Measurements from ENCODE around the gene SIPA1L2. TPM values are rescaled to one million over a fixed set of nuclear protein-coding genes. Genes with fewer than 3 reads are reported as not detected.

SIPA1L2 gene
- total RNA-seq, 1 donor from 2014 or later: 14.9 TPM

DNA sequence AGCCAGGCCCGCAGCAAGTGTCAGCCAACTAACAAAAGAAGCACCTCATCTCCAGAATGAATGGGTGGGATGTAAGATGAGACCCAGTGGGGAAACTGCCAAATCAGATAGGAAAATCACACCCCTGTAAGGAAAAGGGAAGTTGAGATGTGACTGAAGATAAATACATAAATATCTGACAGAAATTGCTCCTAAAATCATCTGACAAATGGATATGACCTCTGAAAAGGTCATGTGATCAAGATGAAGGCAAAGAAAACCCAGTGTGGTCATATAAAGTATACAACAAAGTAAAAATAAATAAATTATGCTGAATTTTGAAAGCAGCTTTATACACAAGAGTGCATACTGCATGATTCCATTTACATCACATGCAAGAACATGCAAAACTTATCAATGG, 12.7 kb downstream of the SIPA1L2 start:
- Mint-ChIP-seq H3K4me3 (ENCODE audit: unreplicated experiment) (no peak overlapping the region), H3K9me3 (ENCODE audit: unreplicated experiment) (no peaks in the 10 kb centered on the region), H3K4me1 (ENCODE audit: low read depth, unreplicated experiment) (peaks cover 38% of the 10 kb centered on the region), H3K27ac (ENCODE audit: unreplicated experiment) (no peak overlapping the region), H3K27me3 (ENCODE audit: low read depth, unreplicated experiment) (no peaks in the 10 kb centered on the region), H3K36me3 (ENCODE audit: low read depth, unreplicated experiment) (no peaks in the 10 kb centered on the region)
- Histone ChIP-seq H3K9ac (ENCODE audit: low read length) (no peak overlapping the region), H3K36me3 (ENCODE audit: insufficient read depth, low read length) (no peaks in the 10 kb centered on the region), H4K20me1 (ENCODE audit: insufficient read depth, low read length) (peaks cover 15% of the 10 kb centered on the region), H3K27ac (ENCODE audit: low read depth, low read length) (no peak overlapping the region), H3K27me3 (ENCODE audit: insufficient read depth, low read length) (no peaks in the 10 kb centered on the region), H3K9me3 (ENCODE audit: insufficient read depth, low read depth, low read length) (no peaks in the 10 kb centered on the region), H2AFZ (ENCODE audit: low read depth, low read length) (no peak overlapping the region), H3K4me1 (ENCODE audit: insufficient read depth, low read length) (peaks cover 28% of the 10 kb centered on the region), H3K4me3 (ENCODE audit: insufficient read depth, low read depth, low read length) (no peak overlapping the region), H3K79me2 (ENCODE audit: insufficient read depth, low read length) (peaks cover 35% of the 10 kb centered on the region), H3K4me2 (ENCODE audit: low read length) (no peak overlapping the region)
- TF ChIP-seq, protein P1, sequence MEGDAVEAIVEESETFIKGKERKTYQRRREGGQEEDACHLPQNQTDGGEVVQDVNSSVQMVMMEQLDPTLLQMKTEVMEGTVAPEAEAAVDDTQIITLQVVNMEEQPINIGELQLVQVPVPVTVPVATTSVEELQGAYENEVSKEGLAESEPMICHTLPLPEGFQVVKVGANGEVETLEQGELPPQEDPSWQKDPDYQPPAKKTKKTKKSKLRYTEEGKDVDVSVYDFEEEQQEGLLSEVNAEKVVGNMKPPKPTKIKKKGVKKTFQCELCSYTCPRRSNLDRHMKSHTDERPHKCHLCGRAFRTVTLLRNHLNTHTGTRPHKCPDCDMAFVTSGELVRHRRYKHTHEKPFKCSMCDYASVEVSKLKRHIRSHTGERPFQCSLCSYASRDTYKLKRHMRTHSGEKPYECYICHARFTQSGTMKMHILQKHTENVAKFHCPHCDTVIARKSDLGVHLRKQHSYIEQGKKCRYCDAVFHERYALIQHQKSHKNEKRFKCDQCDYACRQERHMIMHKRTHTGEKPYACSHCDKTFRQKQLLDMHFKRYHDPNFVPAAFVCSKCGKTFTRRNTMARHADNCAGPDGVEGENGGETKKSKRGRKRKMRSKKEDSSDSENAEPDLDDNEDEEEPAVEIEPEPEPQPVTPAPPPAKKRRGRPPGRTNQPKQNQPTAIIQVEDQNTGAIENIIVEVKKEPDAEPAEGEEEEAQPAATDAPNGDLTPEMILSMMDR (IDR thresholded peaks at IDR 0.05; ENCODE audit: insufficient read depth, low read depth, low read length): no peak
- no peak for TF ChIP-seq EZH2 (IDR thresholded peaks at IDR 0.05; ENCODE audit: insufficient read depth, low read length)
- DNase-seq (ENCODE audit: low read depth): no peak
- FAIRE-seq: no peak

DNA sequence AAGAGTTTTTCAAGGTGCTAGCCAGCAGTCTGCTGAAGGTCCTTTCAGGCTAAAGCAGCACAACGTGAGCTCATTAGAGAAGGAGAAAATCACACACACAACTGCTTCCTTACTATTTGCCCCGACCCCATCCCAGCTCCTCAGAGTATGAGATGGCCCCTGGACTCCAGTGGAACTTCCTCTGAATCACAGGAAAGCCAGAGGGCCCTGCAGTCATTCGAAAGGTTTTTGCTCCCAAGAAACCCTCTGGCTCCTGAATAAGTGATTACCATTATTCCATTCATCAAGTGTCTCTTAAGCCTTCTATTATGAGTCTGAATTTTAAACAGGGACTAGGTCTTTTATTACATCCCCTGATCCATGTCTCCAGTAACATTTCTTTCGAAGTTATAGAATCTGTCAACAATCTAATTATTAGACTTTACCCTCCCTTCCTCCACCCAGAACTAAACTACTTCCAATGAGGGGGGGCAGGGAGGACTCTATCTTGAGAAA, 14.6 kb downstream of the SIPA1L2 start:
- no peak for FAIRE-seq
- H3K4me1 Mint-ChIP-seq (ENCODE audit: low read depth, unreplicated experiment): peaks cover 29% of the 10 kb centered on the region
- Histone ChIP-seq H3K36me3 (ENCODE audit: insufficient read depth, low read length) (no peaks in the 10 kb centered on the region), H3K4me3 (ENCODE audit: insufficient read depth, low read depth, low read length) (no peak overlapping the region), H3K4me1 (ENCODE audit: insufficient read depth, low read length) (peaks cover 26% of the 10 kb centered on the region), H3K4me2 (ENCODE audit: low read length) (peak overlapping the region; percentile 5), H3K27ac (ENCODE audit: low read depth, low read length) (no peak overlapping the region), H4K20me1 (ENCODE audit: insufficient read depth, low read length) (peaks cover 13% of the 10 kb centered on the region), H3K27me3 (ENCODE audit: insufficient read depth, low read length) (peaks cover 5% of the 10 kb centered on the region), H3K79me2 (ENCODE audit: insufficient read depth, low read length) (peaks cover 25% of the 10 kb centered on the region), H3K9me3 (ENCODE audit: insufficient read depth, low read depth, low read length) (no peaks in the 10 kb centered on the region), H2AFZ (ENCODE audit: low read depth, low read length) (no peak overlapping the region), H3K9ac (ENCODE audit: low read length) (no peak overlapping the region)
- no peaks in the 10 kb centered on the region for H3K9me3 Mint-ChIP-seq (ENCODE audit: unreplicated experiment)
- H3K27me3 Mint-ChIP-seq (ENCODE audit: low read depth, unreplicated experiment): no peaks in the 10 kb centered on the region
- no peak overlapping the region for H3K4me3 Mint-ChIP-seq (ENCODE audit: unreplicated experiment)
- H3K27ac Mint-ChIP-seq (ENCODE audit: unreplicated experiment): no peak overlapping the region
- TF ChIP-seq EZH2 (IDR thresholded peaks at IDR 0.05; ENCODE audit: insufficient read depth, low read length): no peak
- TF ChIP-seq, protein P1 (IDR thresholded peaks at IDR 0.05; ENCODE audit: insufficient read depth, low read depth, low read length): no peak
- peak; percentile 10 for DNase-seq (ENCODE audit: low read depth)
- H3K36me3 Mint-ChIP-seq (ENCODE audit: low read depth, unreplicated experiment): peaks cover 2% of the 10 kb centered on the region

DNA sequence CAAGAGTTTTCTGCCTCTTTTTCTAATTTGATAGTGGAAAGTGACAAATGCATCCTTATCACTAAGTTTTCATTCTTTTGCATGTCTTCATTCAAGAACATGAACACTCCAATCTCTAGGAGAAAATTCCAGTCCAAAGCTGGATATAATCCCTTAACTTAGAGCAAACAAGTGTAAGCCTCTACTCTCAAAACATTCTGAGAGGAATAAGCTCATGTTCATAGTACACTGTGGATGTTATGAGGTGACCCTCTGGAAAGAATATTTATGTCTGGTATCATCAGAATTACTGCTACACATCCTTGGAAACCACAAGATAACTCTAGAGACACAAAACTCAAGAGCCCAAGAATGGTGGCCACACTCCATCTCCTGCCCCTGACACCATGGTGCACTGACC, 15.1 kb downstream of the SIPA1L2 start:
- no peak for TF ChIP-seq EZH2 (IDR thresholded peaks at IDR 0.05; ENCODE audit: insufficient read depth, low read length)
- TF ChIP-seq, protein P1 (IDR thresholded peaks at IDR 0.05; ENCODE audit: insufficient read depth, low read depth, low read length): no peak
- FAIRE-seq (no peak), DNase-seq (ENCODE audit: low read depth) (peak; percentile 23)
- H4K20me1 ChIP-seq (ENCODE audit: insufficient read depth, low read length): peaks cover 9% of the 10 kb centered on the region
- no peak overlapping the region for H3K27ac ChIP-seq (ENCODE audit: low read depth, low read length)
- no peak overlapping the region for H3K4me3 ChIP-seq (ENCODE audit: insufficient read depth, low read depth, low read length)
- Mint-ChIP-seq H3K9me3 (ENCODE audit: unreplicated experiment) (no peaks in the 10 kb centered on the region), H3K4me1 (ENCODE audit: low read depth, unreplicated experiment) (peaks cover 25% of the 10 kb centered on the region), H3K36me3 (ENCODE audit: low read depth, unreplicated experiment) (peaks cover 2% of the 10 kb centered on the region), H3K27me3 (ENCODE audit: low read depth, unreplicated experiment) (no peaks in the 10 kb centered on the region), H3K4me3 (ENCODE audit: unreplicated experiment) (no peak overlapping the region), H3K27ac (ENCODE audit: unreplicated experiment) (no peak overlapping the region)
- no peaks in the 10 kb centered on the region for H3K9me3 ChIP-seq (ENCODE audit: insufficient read depth, low read depth, low read length)
- peaks cover 23% of the 10 kb centered on the region for H3K4me1 ChIP-seq (ENCODE audit: insufficient read depth, low read length)
- H3K9ac ChIP-seq (ENCODE audit: low read length): no peak overlapping the region
- H3K79me2 ChIP-seq (ENCODE audit: insufficient read depth, low read length): peaks cover 25% of the 10 kb centered on the region
- H3K27me3 ChIP-seq (ENCODE audit: insufficient read depth, low read length): peaks cover 5% of the 10 kb centered on the region
- H2AFZ ChIP-seq (ENCODE audit: low read depth, low read length): no peak overlapping the region
- H3K36me3 ChIP-seq (ENCODE audit: insufficient read depth, low read length): no peaks in the 10 kb centered on the region
- H3K4me2 ChIP-seq (ENCODE audit: low read length): peak overlapping the region; percentile 75
